CD14-positive monocyte (primary cell): ENCODE measurements around the gene OR52N2. TPM values are rescaled to one million over a fixed set of nuclear protein-coding genes. Genes with fewer than 3 reads are reported as not detected.

Source experiments
- DNase-seq, 3 donors: peaks; one replicate each; pipeline ENCODE4 v3.0.0-alpha.2; 2011 to 2022
- H2AFZ ChIP-seq: 2 replicates; pipeline ENCODE4 v1.6.0; 2012; ENCODE audit warnings: mild to moderate bottlenecking, low read depth, low read length, inconsistent platforms; ENCODE audit not compliant: insufficient read depth, poor library complexity, severe bottlenecking
- H3K27ac ChIP-seq, 2 donors: 1 replicate in 1 of 2; 2 replicates in 1 of 2; pipeline ENCODE4 v1.5.1; 2012 to 2013; ENCODE audit warnings: low read length in 2 of 2, control low read depth in 1 of 2, inconsistent platforms in 1 of 2, low read depth in 1 of 2, mild to moderate bottlenecking in 1 of 2
- H3K27me3 ChIP-seq, 2 donors: one replicate each; pipeline versions ENCODE4 v1.6.0 to v1.6.1; 2011 to 2013; ENCODE audit warnings: low read length in 2 of 2; ENCODE audit not compliant: control insufficient read depth in 2 of 2, insufficient read depth in 2 of 2
- H3K36me3 ChIP-seq, 2 donors: replicated peaks in 1 of 2; 1 replicate in 1 of 2; 2 replicates in 1 of 2; pipeline versions ENCODE4 v1.5.1 to v1.6.1; 2012 to 2013; ENCODE audit warnings: low read length in 2 of 2, control low read depth in 1 of 2, inconsistent platforms in 1 of 2, mild to moderate bottlenecking in 1 of 2; ENCODE audit not compliant: insufficient read depth in 2 of 2, control insufficient read depth in 1 of 2
- H3K4me1 ChIP-seq, 2 donors: 1 replicate in 1 of 2; 2 replicates in 1 of 2; pipeline versions ENCODE4 v1.5.1 to v1.6.1; 2012 to 2013; ENCODE audit warnings: low read length in 2 of 2, control low read depth in 1 of 2, inconsistent platforms in 1 of 2, mild to moderate bottlenecking in 1 of 2, moderate library complexity in 1 of 2; ENCODE audit not compliant: insufficient read depth in 2 of 2, control insufficient read depth in 1 of 2
- H3K4me2 ChIP-seq: replicated peaks from 2 replicates; pipeline ENCODE3; 2012; ENCODE audit warnings: low read length, moderate library complexity, mild to moderate bottlenecking; ENCODE audit not compliant: poor library complexity, severe bottlenecking; ENCODE audit errors: extremely low read depth
- H3K4me3 ChIP-seq, 3 experiments: fragments of 200-600 bp in 1 of 3; sonication (generic) in 1 of 3; replicated peaks in 1 of 3; 1 replicate in 2 of 3; 2 replicates in 1 of 3; pipeline ENCODE4 v1.5.1; 2011 to 2013; ENCODE audit warnings: low read length in 3 of 3, mild to moderate bottlenecking in 3 of 3, control low read depth in 2 of 3, low read depth in 2 of 3, inconsistent platforms in 1 of 3, moderate library complexity in 1 of 3
- H3K79me2 ChIP-seq: 2 replicates; pipeline ENCODE4 v1.6.0; 2012; ENCODE audit warnings: mild to moderate bottlenecking, control low read depth, inconsistent platforms, low read length, moderate library complexity; ENCODE audit not compliant: insufficient read depth
- H3K9ac ChIP-seq: 2 replicates; pipeline ENCODE4 v1.6.0; 2017; ENCODE audit warnings: low read length, mild to moderate bottlenecking; ENCODE audit not compliant: insufficient read depth, poor library complexity, severe bottlenecking
- H3K9me3 ChIP-seq, 2 donors: replicated peaks in 1 of 2; 1 replicate in 1 of 2; 2 replicates in 1 of 2; pipeline versions ENCODE4 v1.5.1 to v1.6.1; 2012 to 2013; ENCODE audit warnings: low read length in 2 of 2, control low read depth in 1 of 2; ENCODE audit not compliant: control insufficient read depth in 1 of 2, insufficient read depth in 1 of 2
- H4K20me1 ChIP-seq: 2 replicates; pipeline ENCODE4 v1.6.0; 2012; ENCODE audit warnings: mild to moderate bottlenecking, low read length, control low read depth, moderate library complexity; ENCODE audit not compliant: insufficient read depth
- H3K27ac Mint-ChIP-seq, 7 donors: one replicate each; pipeline ENCODE4 v1.8.0; 2020; ENCODE audit warnings: mild to moderate bottlenecking in 7 of 7, mixed read lengths in 7 of 7, moderate library complexity in 6 of 7, inconsistent platforms in 2 of 7
- H3K27me3 Mint-ChIP-seq, 3 donors: one replicate each; pipeline ENCODE4 v1.8.0; 2021 to 2022; ENCODE audit warnings: low read depth in 3 of 3, mild to moderate bottlenecking in 3 of 3, mixed read lengths in 3 of 3, moderate library complexity in 3 of 3, inconsistent platforms in 1 of 3
- H3K36me3 Mint-ChIP-seq, 2 donors: one replicate each; pipeline ENCODE4 v1.8.0; 2020; ENCODE audit warnings: mixed read lengths in 2 of 2, inconsistent platforms in 1 of 2, mild to moderate bottlenecking in 1 of 2
- H3K4me1 Mint-ChIP-seq: one replicate; pipeline ENCODE4 v1.8.0; 2020; ENCODE audit warnings: mild to moderate bottlenecking, mixed read lengths
- H3K4me3 Mint-ChIP-seq, 2 donors: one replicate each; pipeline ENCODE4 v1.8.0; 2020; ENCODE audit warnings: mild to moderate bottlenecking in 2 of 2, mixed read lengths in 2 of 2, moderate library complexity in 1 of 2
- H3K9me3 Mint-ChIP-seq, 7 donors: one replicate each; pipeline ENCODE4 v1.8.0; 2020 to 2022; ENCODE audit warnings: mixed read lengths in 7 of 7, mild to moderate bottlenecking in 6 of 7, moderate library complexity in 6 of 7, inconsistent platforms in 2 of 7
- WGBS: methylation state at CpG from one replicate; pipeline ENCODE4 v1.1.5; 2013; ENCODE audit warnings: missing lambda C conversion rate; ENCODE audit not compliant: insufficient coverage; 5-methylcytosine and 5-hydroxymethylcytosine counted together
- intact Hi-C, 2 donors: fragments of 100-400 bp; cut with micrococcal nuclease; formaldehyde crosslinking; loops; one replicate each; pipeline versions ENCODE4 v1.15.0 to v1.15.1; 2023
- polyA plus RNA-seq, 3 donors: library from polyadenylated mRNA; depleted of rRNA in 1 of 3; unstranded in 2 of 3; stranded (reverse) in 1 of 3; fragments of 300-500 nt in 2 of 3; fragments of >200 nt in 1 of 3; fragmentation: Illumina TruSeq in 2 of 3; gene quantifications; 1 replicate in 2 of 3; 2 replicates in 1 of 3; pipeline ENCODE4 v1.2.3, GENCODE V29; 2012 to 2021
- TF ChIP-seq, protein P1 (sequence below): fragments of 200-600 bp; IDR thresholded peaks from one replicate; pipeline ENCODE4 v1.8.0; 2022; ENCODE audit warnings: antibody characterized with exemption, mild to moderate bottlenecking

OR52N2 gene
- polyA plus RNA-seq, 3 donors, result not detected

DNA sequence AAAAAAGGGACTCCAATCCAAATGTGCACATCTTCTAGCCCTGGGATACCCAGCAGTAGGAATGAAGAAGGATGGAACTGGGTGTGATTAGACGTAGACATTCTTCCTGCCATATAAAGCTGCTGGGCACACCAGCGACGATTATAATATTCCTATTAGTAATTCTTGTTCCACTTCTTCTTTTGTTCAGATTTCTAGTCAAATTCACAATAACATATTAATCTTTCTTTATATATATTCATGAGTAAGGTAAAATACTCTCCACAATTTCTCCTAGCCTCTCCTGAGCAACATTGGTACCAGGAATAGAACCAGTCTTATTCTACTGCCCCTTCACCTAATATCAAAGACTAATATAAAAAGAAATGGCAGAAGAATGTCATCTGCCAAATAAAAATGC is 48.9 kb downstream of the OR52N2 start, which contains the start of gene OR52E8:
OR52E8 (minus strand) TSS at position 101 of the 400 bp plus-strand sequence; CDS start at position 101, 0 bp downstream.
- no peak within 1 kb of the TSS for H3K4me3 Mint-ChIP-seq
- H4K20me1 ChIP-seq, result no peaks in the 10 kb centered on the region
- no peak within 1 kb of the TSS for H3K9ac ChIP-seq
- TF ChIP-seq, protein P1, sequence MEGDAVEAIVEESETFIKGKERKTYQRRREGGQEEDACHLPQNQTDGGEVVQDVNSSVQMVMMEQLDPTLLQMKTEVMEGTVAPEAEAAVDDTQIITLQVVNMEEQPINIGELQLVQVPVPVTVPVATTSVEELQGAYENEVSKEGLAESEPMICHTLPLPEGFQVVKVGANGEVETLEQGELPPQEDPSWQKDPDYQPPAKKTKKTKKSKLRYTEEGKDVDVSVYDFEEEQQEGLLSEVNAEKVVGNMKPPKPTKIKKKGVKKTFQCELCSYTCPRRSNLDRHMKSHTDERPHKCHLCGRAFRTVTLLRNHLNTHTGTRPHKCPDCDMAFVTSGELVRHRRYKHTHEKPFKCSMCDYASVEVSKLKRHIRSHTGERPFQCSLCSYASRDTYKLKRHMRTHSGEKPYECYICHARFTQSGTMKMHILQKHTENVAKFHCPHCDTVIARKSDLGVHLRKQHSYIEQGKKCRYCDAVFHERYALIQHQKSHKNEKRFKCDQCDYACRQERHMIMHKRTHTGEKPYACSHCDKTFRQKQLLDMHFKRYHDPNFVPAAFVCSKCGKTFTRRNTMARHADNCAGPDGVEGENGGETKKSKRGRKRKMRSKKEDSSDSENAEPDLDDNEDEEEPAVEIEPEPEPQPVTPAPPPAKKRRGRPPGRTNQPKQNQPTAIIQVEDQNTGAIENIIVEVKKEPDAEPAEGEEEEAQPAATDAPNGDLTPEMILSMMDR, result no peak
- H3K9me3 Mint-ChIP-seq, result peaks cover 0 to 5% (median 0%) of the 10 kb centered on the region in 7 donors
- H3K27ac ChIP-seq, result no peak within 1 kb of the TSS
- H3K36me3 Mint-ChIP-seq, result no peaks in the 10 kb centered on the region
- no peaks in the 10 kb centered on the region for H3K9me3 ChIP-seq
- H3K36me3 ChIP-seq, result no peaks in the 10 kb centered on the region
- no peaks in the 10 kb centered on the region for H3K4me1 ChIP-seq
- intact Hi-C loops, result no loop called here
- no peaks in the 10 kb centered on the region for H3K79me2 ChIP-seq
- no peaks in the 10 kb centered on the region for H3K4me1 Mint-ChIP-seq
- H2AFZ ChIP-seq, result no peak within 1 kb of the TSS
- no peaks in the 10 kb centered on the region for H3K27me3 ChIP-seq
- no peak within 1 kb of the TSS for H3K4me2 ChIP-seq
- no peak within 1 kb of the TSS for H3K4me3 ChIP-seq
- no CpG with 5 or more reads among the region's 3 CpGs for WGBS
- DNase-seq, result no peak
- peak within 1 kb of the TSS in 1 of 7 donors; percentile 50 for H3K27ac Mint-ChIP-seq
- no peaks in the 10 kb centered on the region for H3K27me3 Mint-ChIP-seq

DNA sequence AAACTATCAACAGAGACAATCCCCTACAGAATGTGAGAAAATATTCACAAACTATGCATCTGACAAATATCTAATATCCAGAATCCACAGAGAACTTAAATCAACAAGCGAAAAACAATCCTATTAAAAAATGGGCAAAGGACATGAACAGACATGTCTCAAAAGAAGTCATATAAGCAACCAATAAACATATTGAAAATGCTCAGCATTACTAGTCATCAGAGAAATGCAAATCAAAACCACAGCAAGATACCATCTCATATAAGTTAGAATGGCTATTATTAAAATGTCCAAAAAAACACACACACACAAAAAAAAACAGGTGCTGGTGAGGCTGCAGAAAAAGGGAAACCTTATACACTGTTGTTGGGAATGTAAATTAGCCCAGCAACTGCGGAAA is 57.1 kb downstream of the OR52N2 start:
- WGBS, result no CpG with 5 or more reads among the region's 2 CpGs
- no peak for DNase-seq

More for the DNA sequence above, 57.1 kb downstream of the OR52N2 start:
- Histone ChIP-seq H3K4me2 (no peak overlapping the region), H3K27ac (no peak overlapping the region), H4K20me1 (no peaks in the 10 kb centered on the region), H2AFZ (no peak overlapping the region), H3K79me2 (no peaks in the 10 kb centered on the region), H3K36me3 (no peaks in the 10 kb centered on the region), H3K4me1 (no peaks in the 10 kb centered on the region), H3K9me3 (no peaks in the 10 kb centered on the region), H3K9ac (no peak overlapping the region), H3K4me3 (no peak overlapping the region), H3K27me3 (no peaks in the 10 kb centered on the region)
- H3K4me3 Mint-ChIP-seq, result no peak overlapping the region
- intact Hi-C loops, result no loop called here
- peaks cover 0 to 3% (median 0%) of the 10 kb centered on the region in 3 donors for H3K27me3 Mint-ChIP-seq
- H3K36me3 Mint-ChIP-seq, result no peaks in the 10 kb centered on the region
- H3K9me3 Mint-ChIP-seq, result peaks cover 0 to 10% (median 3%) of the 10 kb centered on the region in 7 donors
- no peak overlapping the region for H3K27ac Mint-ChIP-seq
- TF ChIP-seq, protein P1, result no peak
- H3K4me1 Mint-ChIP-seq, result no peaks in the 10 kb centered on the region

Other genes with a start within 250 kb of the OR52N2 start
- not detected for gene OR52B6, start 228.0 kb upstream of the OR52N2 start, polyA plus RNA-seq
- gene TRIM6, start 212.3 kb upstream of the OR52N2 start, polyA plus RNA-seq, result under 1 TPM; 0.11 to 0.44 (median 0.15) TPM
- 10 to 100 TPM; 21.9 to 25.7 (median 23.5) TPM for gene TRIM34, start 183.9 kb upstream of the OR52N2 start, polyA plus RNA-seq
- 10 to 100 TPM in 2 of 3 donors, 1 to 10 TPM in 1; 9.4 to 14.4 (median 10.6) TPM for gene TRIM5, start 123.8 kb upstream of the OR52N2 start, polyA plus RNA-seq
- gene TRIM22, start 119.1 kb upstream of the OR52N2 start, polyA plus RNA-seq, result 100 to 1,000 TPM; 122 to 277 (median 132) TPM
- gene OR56B1, start 72.5 kb upstream of the OR52N2 start, polyA plus RNA-seq, result under 1 TPM in 1 of 3 donors, not detected in 2; 0.04 TPM
- under 1 TPM in 2 of 3 donors, not detected in 1; 0.24 to 0.31 TPM for gene OR52N4, start 54.7 kb upstream of the OR52N2 start, polyA plus RNA-seq
- not detected for gene OR52N5, start 25.6 kb upstream of the OR52N2 start, polyA plus RNA-seq
- not detected for gene OR52N1, start 17.7 kb upstream of the OR52N2 start, polyA plus RNA-seq
- gene OR52E6, start 33.0 kb downstream of the OR52N2 start, polyA plus RNA-seq, result not detected
- not detected for gene OR52E8, start 48.8 kb downstream of the OR52N2 start, polyA plus RNA-seq
- gene OR52E4, start 71.7 kb downstream of the OR52N2 start, polyA plus RNA-seq, result not detected
- gene OR52E5, start 84.3 kb downstream of the OR52N2 start, polyA plus RNA-seq, result not detected
- gene OR56A3, start 133.3 kb downstream of the OR52N2 start, polyA plus RNA-seq, result not detected
- gene OR56A5, start 159.6 kb downstream of the OR52N2 start, polyA plus RNA-seq, result not detected
- not detected for gene OR52L1, start 178.1 kb downstream of the OR52N2 start, polyA plus RNA-seq
- gene OR56A4, start 198.0 kb downstream of the OR52N2 start, polyA plus RNA-seq, result not detected
- gene OR56A1, start 221.8 kb downstream of the OR52N2 start, polyA plus RNA-seq, result under 1 TPM in 1 of 3 donors, not detected in 2; 0.01 TPM